Activated CD4-positive, alpha-beta T cell treated with anti-CD3 and anti-CD28 coated beads for 1 hour (primary cell): ENCODE data around the gene SNRPA1.
A peak's percentile ranks its signal among the peaks of the same experiment; 100 is the strongest.

Source experiments
- DNase-seq: peaks from one replicate; pipeline ENCODE4 v3.0.0-alpha.2; 2020

The SNRPA1 gene

GRCh38 chr15:101256757-101257156 is 38.3 kb downstream of the SNRPA1 start:
- DNase-seq, result no peak

GRCh38 chr15:101255615-101256241 is 39.3 kb downstream of the SNRPA1 start:
- DNase-seq, result no peak

- DNase-seq, result no peak
Observed at GRCh38 chr15:101255051-101255395, 40.0 kb downstream of the SNRPA1 start.

- no peak for DNase-seq
Observed at GRCh38 chr15:101254157-101255050, 40.6 kb downstream of the SNRPA1 start.

- DNase-seq, result no peak
Observed at GRCh38 chr15:101252836-101253235, 42.2 kb downstream of the SNRPA1 start.

- peak; percentile 72 for DNase-seq
Observed at GRCh38 chr15:101251830-101252820, 42.9 kb downstream of the SNRPA1 start, which contains the start of gene CHSY1. Gene CHSY1, minus strand, starts transcription at chr15:101252048. Its CDS starts 592 bp downstream, at chr15:101251456.

GRCh38 chr15:101250873-101251829 is 43.9 kb downstream of the SNRPA1 start:
- no peak for DNase-seq

- DNase-seq, result no peak
Observed at GRCh38 chr15:101250341-101250831, 44.7 kb downstream of the SNRPA1 start.

- no peak for DNase-seq
Observed at GRCh38 chr15:101248274-101248673, 46.8 kb downstream of the SNRPA1 start.

- no peak for DNase-seq
Observed at GRCh38 chr15:101246824-101247745, 48.0 kb downstream of the SNRPA1 start.

GRCh38 chr15:101246391-101246790 is 48.7 kb downstream of the SNRPA1 start:
- DNase-seq, result no peak

- DNase-seq, result no peak
Observed at GRCh38 chr15:101244889-101245668, 50.0 kb downstream of the SNRPA1 start.

GRCh38 chr15:101244036-101244781 is 50.8 kb downstream of the SNRPA1 start:
- DNase-seq, result no peak

- DNase-seq, result no peak
Observed at GRCh38 chr15:101243420-101243819, 51.6 kb downstream of the SNRPA1 start.

- DNase-seq, result no peak
Observed at GRCh38 chr15:101242999-101243336, 52.1 kb downstream of the SNRPA1 start.

GRCh38 chr15:101242160-101242998 is 52.7 kb downstream of the SNRPA1 start:
- no peak for DNase-seq

- DNase-seq, result no peak
Observed at GRCh38 chr15:101240358-101240757, 54.7 kb downstream of the SNRPA1 start.

- no peak for DNase-seq
Observed at GRCh38 chr15:101239724-101240136, 55.3 kb downstream of the SNRPA1 start.
